Activated CD8-positive, alpha-beta T cell treated with anti-CD3 and anti-CD28 coated beads for 36 hours (primary cell): Measurements from ENCODE around the gene RBMS3. TPM values are rescaled to one million over a fixed set of nuclear protein-coding genes. Genes with fewer than 3 reads are reported as not detected.

Experiments used
- ATAC-seq: fragments of 200-7000 bp; cut with Tn5 transposase; one replicate; pipeline ENCODE4 v1.10.0; 2021; ENCODE audit warnings: mild to moderate bottlenecking, moderate library complexity
- CTCF ChIA-PET: fragments of 350-600 bp; sonication (Branson Sonifier 250); formaldehyde crosslinking; loops from one replicate; lab custom pipeline; 2021; ENCODE audit warnings: antibody characterized with exemption; lab: Charles Lee
- POLR2A ChIA-PET: fragments of 350-600 bp; sonication (Branson Sonifier 250); formaldehyde crosslinking; loops from one replicate; lab custom pipeline; 2021; ENCODE audit warnings: antibody characterized with exemption; lab: Charles Lee
- DNase-seq: peaks from one replicate; pipeline ENCODE4 v3.0.0-alpha.2; 2020
- H3K27ac Mint-ChIP-seq: one replicate; pipeline ENCODE4 v1.8.0; 2021; ENCODE audit warnings: mild to moderate bottlenecking, mixed read lengths
- H3K27me3 Mint-ChIP-seq: one replicate; pipeline ENCODE4 v1.8.0; 2021; ENCODE audit warnings: mixed read lengths
- H3K36me3 Mint-ChIP-seq: one replicate; pipeline ENCODE4 v1.8.0; 2021; ENCODE audit warnings: low read depth, mixed read lengths
- H3K4me1 Mint-ChIP-seq: one replicate; pipeline ENCODE4 v1.8.0; 2021; ENCODE audit warnings: low read depth, mixed read lengths
- H3K4me3 Mint-ChIP-seq: one replicate; pipeline ENCODE4 v1.8.0; 2021; ENCODE audit warnings: mild to moderate bottlenecking, moderate library complexity, mixed read lengths
- H3K9me3 Mint-ChIP-seq: one replicate; pipeline ENCODE4 v1.8.0; 2021; ENCODE audit warnings: mixed read lengths
- intact Hi-C: fragments of 100-400 bp; cut with micrococcal nuclease; formaldehyde crosslinking; loops from one replicate; pipeline ENCODE4 v1.10.0; 2022
- total RNA-seq, 2 experiments: library from RNA; stranded (reverse); gene quantifications; one replicate each; pipeline ENCODE4 v1.2.3, GENCODE V29; 2021
- TF ChIP-seq, protein P1 (sequence below): fragments of 200-600 bp; IDR thresholded peaks from one replicate; pipeline ENCODE4 v1.8.0; 2022; ENCODE audit warnings: antibody characterized with exemption, mild to moderate bottlenecking

Gene RBMS3
- total RNA-seq, 2 experiments from 2014 or later, result 2.3 to 2.8 TPM

DNA sequence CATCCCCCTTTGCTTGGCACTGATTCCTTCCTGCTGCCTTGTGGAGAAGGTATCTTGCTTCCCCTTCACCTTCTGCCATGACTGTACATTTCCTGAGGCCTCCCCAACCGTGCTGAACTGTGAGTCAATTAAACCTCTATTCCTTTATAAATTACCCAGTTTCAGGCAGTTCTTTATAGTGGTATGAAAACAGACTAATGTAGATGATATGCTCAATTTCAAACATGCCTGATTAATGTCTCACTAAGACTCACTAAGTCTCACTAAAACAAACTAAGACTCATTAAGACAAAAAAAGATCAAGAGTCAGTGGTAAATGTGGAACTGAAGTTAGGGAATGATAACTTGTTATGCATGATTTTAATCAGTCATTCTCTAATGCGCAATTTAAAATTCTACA is 606.6 kb downstream of the RBMS3 start:
- Mint-ChIP-seq H3K36me3 (no peaks in the 10 kb centered on the region), H3K27ac (no peak overlapping the region), H3K9me3 (no peaks in the 10 kb centered on the region), H3K4me1 (no peaks in the 10 kb centered on the region), H3K4me3 (no peak overlapping the region), H3K27me3 (peaks cover 2% of the 10 kb centered on the region)
- ATAC-seq (no peak), DNase-seq (no peak)
- TF ChIP-seq, protein P1, sequence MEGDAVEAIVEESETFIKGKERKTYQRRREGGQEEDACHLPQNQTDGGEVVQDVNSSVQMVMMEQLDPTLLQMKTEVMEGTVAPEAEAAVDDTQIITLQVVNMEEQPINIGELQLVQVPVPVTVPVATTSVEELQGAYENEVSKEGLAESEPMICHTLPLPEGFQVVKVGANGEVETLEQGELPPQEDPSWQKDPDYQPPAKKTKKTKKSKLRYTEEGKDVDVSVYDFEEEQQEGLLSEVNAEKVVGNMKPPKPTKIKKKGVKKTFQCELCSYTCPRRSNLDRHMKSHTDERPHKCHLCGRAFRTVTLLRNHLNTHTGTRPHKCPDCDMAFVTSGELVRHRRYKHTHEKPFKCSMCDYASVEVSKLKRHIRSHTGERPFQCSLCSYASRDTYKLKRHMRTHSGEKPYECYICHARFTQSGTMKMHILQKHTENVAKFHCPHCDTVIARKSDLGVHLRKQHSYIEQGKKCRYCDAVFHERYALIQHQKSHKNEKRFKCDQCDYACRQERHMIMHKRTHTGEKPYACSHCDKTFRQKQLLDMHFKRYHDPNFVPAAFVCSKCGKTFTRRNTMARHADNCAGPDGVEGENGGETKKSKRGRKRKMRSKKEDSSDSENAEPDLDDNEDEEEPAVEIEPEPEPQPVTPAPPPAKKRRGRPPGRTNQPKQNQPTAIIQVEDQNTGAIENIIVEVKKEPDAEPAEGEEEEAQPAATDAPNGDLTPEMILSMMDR, result no peak
- ChIA-PET CTCF (no interaction called here), POLR2A (no interaction called here)
- intact Hi-C loops, result no loop called here

DNA sequence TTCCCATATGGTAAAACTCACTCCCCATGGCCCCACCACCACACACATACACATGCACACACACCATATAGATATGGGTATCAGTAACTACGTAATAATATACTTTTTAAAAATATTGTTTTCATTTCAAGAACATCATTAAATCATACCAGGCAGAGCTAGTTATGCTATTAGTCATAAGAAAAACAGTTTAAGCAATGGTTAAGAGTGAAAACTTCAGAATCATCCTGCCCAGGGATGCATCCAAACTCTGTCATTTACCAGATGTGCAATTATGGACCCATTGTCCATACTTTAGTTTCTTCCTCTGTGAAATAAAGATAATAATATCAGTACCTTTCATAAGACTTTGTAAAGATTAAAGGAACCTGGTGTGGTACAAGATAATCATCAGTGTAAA is 608.3 kb downstream of the RBMS3 start:
- ATAC-seq (no peak), DNase-seq (no peak)
- Mint-ChIP-seq H3K36me3 (no peaks in the 10 kb centered on the region), H3K9me3 (no peaks in the 10 kb centered on the region), H3K27me3 (peaks cover 4% of the 10 kb centered on the region), H3K4me3 (no peak overlapping the region), H3K4me1 (no peaks in the 10 kb centered on the region), H3K27ac (no peak overlapping the region)
- POLR2A ChIA-PET, result no interaction called here
- TF ChIP-seq, protein P1, result no peak
- intact Hi-C loops, result no loop called here
- CTCF ChIA-PET, result no interaction called here

DNA sequence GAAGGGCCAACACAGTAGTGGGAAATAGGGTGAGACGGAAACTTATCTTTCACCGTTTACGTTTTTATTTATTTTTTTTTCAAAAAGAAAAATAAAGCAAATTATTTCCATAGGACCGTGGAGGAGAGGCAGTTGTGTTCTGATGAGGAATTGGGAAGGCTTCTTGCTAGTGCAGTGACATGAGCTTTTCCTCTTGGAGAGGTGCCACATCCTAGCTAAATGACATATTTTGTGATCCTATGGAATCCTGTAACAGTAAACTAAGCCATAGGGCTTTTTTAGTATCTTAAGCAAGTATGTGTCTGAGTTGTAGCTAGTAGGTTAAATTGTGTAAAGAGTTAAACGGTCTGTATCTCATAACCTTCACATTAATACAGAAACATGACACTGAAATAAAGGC is 609.9 kb downstream of the RBMS3 start:
- ATAC-seq (no peak), DNase-seq (no peak)
- TF ChIP-seq, protein P1, result no peak
- no peaks in the 10 kb centered on the region for H3K9me3 Mint-ChIP-seq
- no peak overlapping the region for H3K27ac Mint-ChIP-seq
- ChIA-PET CTCF (no interaction called here), POLR2A (no interaction called here)
- no peak overlapping the region for H3K4me3 Mint-ChIP-seq
- peaks cover 2% of the 10 kb centered on the region for H3K27me3 Mint-ChIP-seq
- intact Hi-C loops, result no loop called here
- H3K4me1 Mint-ChIP-seq, result no peaks in the 10 kb centered on the region
- H3K36me3 Mint-ChIP-seq, result no peaks in the 10 kb centered on the region

DNA sequence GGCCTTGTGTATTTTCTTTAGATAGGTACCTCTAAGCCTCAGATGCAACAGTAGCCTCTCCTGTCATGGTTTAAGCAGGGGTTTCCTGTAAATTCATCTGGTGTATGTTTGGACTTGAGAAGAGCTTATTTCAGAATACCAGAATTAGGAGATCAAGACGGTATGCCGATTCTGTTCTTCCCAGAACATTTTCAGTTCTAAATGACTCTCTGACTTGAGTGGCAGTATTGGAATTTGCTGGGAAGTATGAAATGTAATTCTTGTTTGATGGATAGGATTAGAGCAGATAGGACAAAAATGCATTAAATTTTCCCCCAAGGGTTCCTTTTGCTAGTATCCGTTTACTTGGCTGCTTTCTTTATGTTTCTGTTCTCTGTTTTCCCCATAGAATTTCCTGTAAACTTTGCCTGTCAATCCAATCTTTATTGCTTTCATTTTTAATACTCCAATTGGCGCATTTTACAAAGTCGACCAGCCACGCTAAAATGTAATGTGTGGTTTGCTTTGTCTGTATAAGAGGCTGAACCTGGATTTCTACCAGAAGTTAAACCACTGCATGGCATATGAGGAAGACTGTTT is 612.2 kb downstream of the RBMS3 start:
- H3K27me3 Mint-ChIP-seq, result peaks cover 2% of the 10 kb centered on the region
- H3K4me3 Mint-ChIP-seq, result no peak overlapping the region
- H3K9me3 Mint-ChIP-seq, result no peaks in the 10 kb centered on the region
- CTCF ChIA-PET, result no interaction called here
- no peaks in the 10 kb centered on the region for H3K36me3 Mint-ChIP-seq
- POLR2A ChIA-PET, result no interaction called here
- H3K4me1 Mint-ChIP-seq, result no peaks in the 10 kb centered on the region
- intact Hi-C loops, result no loop called here
- no peak overlapping the region for H3K27ac Mint-ChIP-seq
- DNase-seq, result no peak
- TF ChIP-seq, protein P1, result no peak
- no peak for ATAC-seq

DNA sequence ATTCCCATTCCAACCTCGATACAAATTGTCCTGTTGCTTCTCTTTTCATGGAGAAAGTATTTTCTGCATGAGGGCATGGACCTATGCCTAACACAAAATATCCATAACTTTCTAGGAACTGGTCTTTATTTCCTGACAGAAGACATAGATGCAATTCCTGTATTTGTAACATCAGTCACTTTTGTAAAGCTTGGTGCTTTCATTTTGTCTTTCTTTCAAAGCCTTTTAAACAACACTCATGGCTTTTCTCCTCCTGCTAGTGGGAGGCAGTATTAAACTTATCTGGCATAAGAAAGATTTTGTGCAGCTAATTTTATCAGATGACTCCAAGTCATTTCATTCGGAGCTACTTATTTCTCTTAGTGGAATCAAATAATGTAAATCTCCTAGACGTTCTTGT is 616.0 kb downstream of the RBMS3 start:
- Mint-ChIP-seq H3K4me1 (no peaks in the 10 kb centered on the region), H3K4me3 (no peak overlapping the region), H3K27ac (no peak overlapping the region), H3K9me3 (no peaks in the 10 kb centered on the region), H3K27me3 (peaks cover 5% of the 10 kb centered on the region), H3K36me3 (no peaks in the 10 kb centered on the region)
- DNase-seq (no peak), ATAC-seq (no peak)
- ChIA-PET CTCF (no interaction called here), POLR2A (no interaction called here)
- TF ChIP-seq, protein P1, result no peak
- intact Hi-C loops, result no loop called here
